HUES48 (cell line): Measurements from ENCODE around the gene MAN1C1.

Source experiments
- H3K27ac ChIP-seq: one replicate; pipeline ENCODE4 v1.7.0; 2013; ENCODE audit warnings: low read depth, low read length, inconsistent platforms
- H3K27me3 ChIP-seq: 2 replicates; pipeline ENCODE4 v1.6.1; 2013; ENCODE audit warnings: mild to moderate bottlenecking, low read length; ENCODE audit not compliant: control insufficient read depth, insufficient read depth
- H3K36me3 ChIP-seq: 2 replicates; pipeline ENCODE4 v1.6.1; 2013; ENCODE audit warnings: low read length; ENCODE audit not compliant: control insufficient read depth, insufficient read depth
- H3K4me1 ChIP-seq: 2 replicates; pipeline ENCODE4 v1.6.1; 2013; ENCODE audit warnings: mild to moderate bottlenecking, low read length; ENCODE audit not compliant: control insufficient read depth, insufficient read depth
- H3K4me3 ChIP-seq: 2 replicates; pipeline ENCODE4 v1.5.1; 2013; ENCODE audit warnings: mild to moderate bottlenecking, low read depth, low read length
- H3K9ac ChIP-seq: 2 replicates; pipeline ENCODE4 v1.6.1; 2013; ENCODE audit warnings: mild to moderate bottlenecking, low read depth, low read length, moderate library complexity
- H3K9me3 ChIP-seq: 2 replicates; pipeline ENCODE4 v1.6.1; 2013; ENCODE audit warnings: low read length; ENCODE audit not compliant: control insufficient read depth, insufficient read depth

The MAN1C1 gene

GRCh38 chr1:25703041-25703440, 86.5 kb downstream of the MAN1C1 start:
- no peak overlapping the region for H3K4me3 ChIP-seq
- no peak overlapping the region for H3K27ac ChIP-seq
- no peaks in the 10 kb centered on the region for H3K36me3 ChIP-seq
- H3K9me3 ChIP-seq = no peaks in the 10 kb centered on the region
- no peaks in the 10 kb centered on the region for H3K27me3 ChIP-seq
- peaks cover 53% of the 10 kb centered on the region for H3K4me1 ChIP-seq
- no peak overlapping the region for H3K9ac ChIP-seq

GRCh38 chr1:25703671-25704266, 87.2 kb downstream of the MAN1C1 start:
- no peaks in the 10 kb centered on the region for H3K27me3 ChIP-seq
- H3K9me3 ChIP-seq = no peaks in the 10 kb centered on the region
- no peak overlapping the region for H3K27ac ChIP-seq
- H3K4me1 ChIP-seq = peaks cover 57% of the 10 kb centered on the region
- H3K36me3 ChIP-seq = no peaks in the 10 kb centered on the region
- no peak overlapping the region for H3K9ac ChIP-seq
- no peak overlapping the region for H3K4me3 ChIP-seq

GRCh38 chr1:25704267-25704691, 87.7 kb downstream of the MAN1C1 start:
- no peaks in the 10 kb centered on the region for H3K36me3 ChIP-seq
- H3K27me3 ChIP-seq = no peaks in the 10 kb centered on the region
- no peak overlapping the region for H3K27ac ChIP-seq
- no peak overlapping the region for H3K4me3 ChIP-seq
- peaks cover 62% of the 10 kb centered on the region for H3K4me1 ChIP-seq
- H3K9ac ChIP-seq = no peak overlapping the region
- H3K9me3 ChIP-seq = no peaks in the 10 kb centered on the region

GRCh38 chr1:25705699-25706098, 89.1 kb downstream of the MAN1C1 start:
- H3K27ac ChIP-seq = no peak overlapping the region
- H3K9ac ChIP-seq = no peak overlapping the region
- H3K36me3 ChIP-seq = no peaks in the 10 kb centered on the region
- H3K27me3 ChIP-seq = no peaks in the 10 kb centered on the region
- no peaks in the 10 kb centered on the region for H3K9me3 ChIP-seq
- peaks cover 53% of the 10 kb centered on the region for H3K4me1 ChIP-seq
- H3K4me3 ChIP-seq = no peak overlapping the region

- H3K27ac ChIP-seq = peak overlapping the region; percentile 92
- H3K4me3 ChIP-seq = peak overlapping the region; percentile 11; the same call in 1 of the 2 replicates
- H3K27me3 ChIP-seq = no peaks in the 10 kb centered on the region
- H3K9ac ChIP-seq = peak overlapping the region; percentile 17; the same call in 1 of the 2 replicates
- H3K9me3 ChIP-seq = no peaks in the 10 kb centered on the region
- H3K36me3 ChIP-seq = no peaks in the 10 kb centered on the region
- H3K4me1 ChIP-seq = peaks cover 53% of the 10 kb centered on the region
Measured at GRCh38 chr1:25706146-25707089, 89.8 kb downstream of the MAN1C1 start.

- H3K4me3 ChIP-seq = peak overlapping the region; percentile 14
- H3K36me3 ChIP-seq = no peaks in the 10 kb centered on the region
- no peaks in the 10 kb centered on the region for H3K9me3 ChIP-seq
- H3K9ac ChIP-seq = peak overlapping the region; percentile 50
- no peaks in the 10 kb centered on the region for H3K27me3 ChIP-seq
- peak overlapping the region; percentile 92 for H3K27ac ChIP-seq
- peaks cover 48% of the 10 kb centered on the region for H3K4me1 ChIP-seq
Measured at GRCh38 chr1:25707280-25708016, 90.9 kb downstream of the MAN1C1 start.

- Histone ChIP-seq H3K4me3 (no peak overlapping the region), H3K9me3 (no peaks in the 10 kb centered on the region), H3K27ac (no peak overlapping the region), H3K36me3 (no peaks in the 10 kb centered on the region), H3K9ac (no peak overlapping the region), H3K27me3 (no peaks in the 10 kb centered on the region), H3K4me1 (peaks cover 36% of the 10 kb centered on the region)
Measured at GRCh38 chr1:25710583-25711347, 94.2 kb downstream of the MAN1C1 start.

GRCh38 chr1:25711555-25712298, 95.1 kb downstream of the MAN1C1 start:
- no peak overlapping the region for H3K4me3 ChIP-seq
- H3K9ac ChIP-seq = no peak overlapping the region
- H3K27me3 ChIP-seq = no peaks in the 10 kb centered on the region
- peaks cover 27% of the 10 kb centered on the region for H3K4me1 ChIP-seq
- H3K27ac ChIP-seq = no peak overlapping the region
- no peaks in the 10 kb centered on the region for H3K9me3 ChIP-seq
- no peaks in the 10 kb centered on the region for H3K36me3 ChIP-seq

- H3K36me3 ChIP-seq = no peaks in the 10 kb centered on the region
- H3K27me3 ChIP-seq = no peaks in the 10 kb centered on the region
- peaks cover 20% of the 10 kb centered on the region for H3K4me1 ChIP-seq
- no peak overlapping the region for H3K9ac ChIP-seq
- H3K27ac ChIP-seq = no peak overlapping the region
- no peaks in the 10 kb centered on the region for H3K9me3 ChIP-seq
- no peak overlapping the region for H3K4me3 ChIP-seq
Measured at GRCh38 chr1:25712299-25712970, 95.8 kb downstream of the MAN1C1 start.
